ENCODE data around the gene ACOX2.

ACOX2 gene

GRCh38 chr3:58466899-58467563, 70.0 kb downstream of the ACOX2 start:
- Mint-ChIP-seq H3K9me3 (no peaks in the 10 kb centered on the region), H3K27ac (peak overlapping the region in 1 of 3 experiments; percentile 39), H3K27me3 (ENCODE audit: low read depth) (no peaks in the 10 kb centered on the region), H3K36me3 (ENCODE audit: low read depth) (no peaks in the 10 kb centered on the region), H3K4me3 (no peak overlapping the region), H3K4me1 (peaks cover 46% of the 10 kb centered on the region)
- TF ChIP-seq CTCF (IDR thresholded peaks at IDR 0.05; ENCODE audit: unreplicated experiment in 3 of 3) = no peak

- H3K27ac Mint-ChIP-seq = no peak overlapping the region
- no peaks in the 10 kb centered on the region for H3K27me3 Mint-ChIP-seq (ENCODE audit: low read depth)
- H3K36me3 Mint-ChIP-seq (ENCODE audit: low read depth) = no peaks in the 10 kb centered on the region
- H3K4me3 Mint-ChIP-seq = no peak overlapping the region
- no peaks in the 10 kb centered on the region for H3K9me3 Mint-ChIP-seq
- no peak for TF ChIP-seq CTCF (IDR thresholded peaks at IDR 0.05; ENCODE audit: unreplicated experiment in 3 of 3)
- peaks cover 27% of the 10 kb centered on the region for H3K4me1 Mint-ChIP-seq
These were observed 72.1 kb downstream of the ACOX2 start for GRCh38 chr3:58464866-58465265.

- Mint-ChIP-seq H3K27me3 (ENCODE audit: low read depth) (no peaks in the 10 kb centered on the region), H3K4me1 (peaks cover 19% of the 10 kb centered on the region), H3K4me3 (no peak overlapping the region), H3K27ac (peak overlapping the region; percentile 43 to 87 (median 86)), H3K36me3 (ENCODE audit: low read depth) (no peaks in the 10 kb centered on the region), H3K9me3 (no peaks in the 10 kb centered on the region)
- TF ChIP-seq CTCF (IDR thresholded peaks at IDR 0.05; ENCODE audit: unreplicated experiment in 3 of 3) = no peak
These were observed 73.1 kb downstream of the ACOX2 start for GRCh38 chr3:58463942-58464271.

GRCh38 chr3:58463181-58463941, 73.6 kb downstream of the ACOX2 start:
- Mint-ChIP-seq H3K27ac (peak overlapping the region; percentile 43 to 87 (median 86)), H3K4me1 (peaks cover 18% of the 10 kb centered on the region)

GRCh38 chr3:58462829-58463180, 74.2 kb downstream of the ACOX2 start:
- Mint-ChIP-seq H3K4me1 (peaks cover 18% of the 10 kb centered on the region), H3K36me3 (ENCODE audit: low read depth) (no peaks in the 10 kb centered on the region), H3K9me3 (no peaks in the 10 kb centered on the region), H3K27ac (peak overlapping the region; percentile 43 to 87 (median 86)), H3K27me3 (ENCODE audit: low read depth) (no peaks in the 10 kb centered on the region), H3K4me3 (no peak overlapping the region)
- TF ChIP-seq CTCF (IDR thresholded peaks at IDR 0.05; ENCODE audit: unreplicated experiment in 3 of 3) = no peak

More at GRCh38 chr3:58463181-58463941, 73.6 kb downstream of the ACOX2 start:
- Mint-ChIP-seq H3K4me3 (no peak overlapping the region), H3K9me3 (no peaks in the 10 kb centered on the region), H3K27me3 (ENCODE audit: low read depth) (no peaks in the 10 kb centered on the region), H3K36me3 (ENCODE audit: low read depth) (no peaks in the 10 kb centered on the region)
- peak; percentile 53 to 78 (median 62) for TF ChIP-seq CTCF (IDR thresholded peaks at IDR 0.05; ENCODE audit: unreplicated experiment in 3 of 3)

- H3K36me3 Mint-ChIP-seq (ENCODE audit: low read depth) = peaks cover 9% of the 10 kb centered on the region
- no peak for TF ChIP-seq CTCF (IDR thresholded peaks at IDR 0.05; ENCODE audit: unreplicated experiment in 3 of 3)
- peaks cover 17% of the 10 kb centered on the region for H3K9me3 Mint-ChIP-seq
- H3K4me3 Mint-ChIP-seq = no peak overlapping the region
- peaks cover 4% of the 10 kb centered on the region for H3K27me3 Mint-ChIP-seq (ENCODE audit: low read depth)
- peaks cover 14% of the 10 kb centered on the region for H3K4me1 Mint-ChIP-seq
- no peak overlapping the region for H3K27ac Mint-ChIP-seq
These were observed 77.8 kb downstream of the ACOX2 start for GRCh38 chr3:58459160-58459559.

Data from nephron (organoid).